ENCODE measurements around the gene GAP43. TPM values are rescaled to one million over a fixed set of nuclear protein-coding genes. Genes with fewer than 3 reads are reported as not detected.

Gene GAP43
- total and polyA plus RNA-seq, 3 donors from 2014 or later: 0.62 to 0.63 (median 0.62) TPM

DNA sequence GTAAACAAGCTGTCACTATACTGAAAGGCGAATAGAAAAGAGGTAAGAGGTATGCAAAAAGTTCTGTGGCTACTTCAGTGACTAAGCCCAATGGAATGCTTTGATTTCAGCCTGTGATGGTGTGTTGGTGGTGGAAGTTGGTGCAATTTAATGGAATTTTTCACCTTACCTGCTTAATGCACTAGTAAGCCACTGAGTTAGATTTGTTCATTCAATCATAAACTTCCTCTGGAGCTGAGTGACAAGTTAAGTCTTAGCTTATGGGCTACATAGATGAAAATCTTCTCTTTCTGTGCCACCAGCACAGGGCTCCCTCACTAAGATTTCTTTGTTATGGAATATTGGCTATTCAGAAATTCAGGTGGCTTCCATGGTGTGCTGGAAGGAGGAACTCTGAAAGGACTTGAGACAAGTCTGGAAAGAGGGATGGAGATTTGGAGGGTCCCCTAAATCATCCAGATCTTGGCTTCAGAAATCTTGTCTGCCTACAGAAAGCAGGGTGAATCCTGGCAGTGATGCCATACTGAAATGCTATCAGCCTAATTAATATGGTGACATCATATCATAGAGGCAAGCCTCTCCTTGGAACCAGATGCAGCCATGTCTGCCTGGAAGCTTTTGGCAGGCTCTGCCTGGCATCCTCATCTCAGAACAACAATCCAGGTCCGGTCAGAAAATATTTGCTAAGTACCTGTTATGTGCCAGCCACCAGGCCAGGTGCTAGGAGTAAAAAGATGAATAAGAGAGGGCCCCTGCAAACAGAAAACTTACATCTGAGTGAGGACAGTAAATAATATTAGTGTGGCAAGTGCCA is 8.1 kb upstream of the GAP43 start:
- TF ChIP-seq, protein P1, sequence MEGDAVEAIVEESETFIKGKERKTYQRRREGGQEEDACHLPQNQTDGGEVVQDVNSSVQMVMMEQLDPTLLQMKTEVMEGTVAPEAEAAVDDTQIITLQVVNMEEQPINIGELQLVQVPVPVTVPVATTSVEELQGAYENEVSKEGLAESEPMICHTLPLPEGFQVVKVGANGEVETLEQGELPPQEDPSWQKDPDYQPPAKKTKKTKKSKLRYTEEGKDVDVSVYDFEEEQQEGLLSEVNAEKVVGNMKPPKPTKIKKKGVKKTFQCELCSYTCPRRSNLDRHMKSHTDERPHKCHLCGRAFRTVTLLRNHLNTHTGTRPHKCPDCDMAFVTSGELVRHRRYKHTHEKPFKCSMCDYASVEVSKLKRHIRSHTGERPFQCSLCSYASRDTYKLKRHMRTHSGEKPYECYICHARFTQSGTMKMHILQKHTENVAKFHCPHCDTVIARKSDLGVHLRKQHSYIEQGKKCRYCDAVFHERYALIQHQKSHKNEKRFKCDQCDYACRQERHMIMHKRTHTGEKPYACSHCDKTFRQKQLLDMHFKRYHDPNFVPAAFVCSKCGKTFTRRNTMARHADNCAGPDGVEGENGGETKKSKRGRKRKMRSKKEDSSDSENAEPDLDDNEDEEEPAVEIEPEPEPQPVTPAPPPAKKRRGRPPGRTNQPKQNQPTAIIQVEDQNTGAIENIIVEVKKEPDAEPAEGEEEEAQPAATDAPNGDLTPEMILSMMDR (IDR thresholded peaks at IDR 0.05): no peak
- no peak for TF ChIP-seq POLR2A (IDR thresholded peaks at IDR 0.05)
- Histone ChIP-seq H3K9me3 (no peaks in the 10 kb centered on the region), H3K4me1 (no peaks in the 10 kb centered on the region), H3K4me3 (no peak overlapping the region), H3K27me3 (no peaks in the 10 kb centered on the region), H3K36me3 (ENCODE audit: low read depth, missing control alignments) (no peaks in the 10 kb centered on the region), H3K27ac (no peak overlapping the region)
- 85 to 95% methylated on average over 2 of the region's 2 CpGs for WGBS, 2 donors
- DNase-seq: no peak
- intact Hi-C loops (cut with DNase I; ENCODE audit: low total_unique reads): no loop called here

DNA sequence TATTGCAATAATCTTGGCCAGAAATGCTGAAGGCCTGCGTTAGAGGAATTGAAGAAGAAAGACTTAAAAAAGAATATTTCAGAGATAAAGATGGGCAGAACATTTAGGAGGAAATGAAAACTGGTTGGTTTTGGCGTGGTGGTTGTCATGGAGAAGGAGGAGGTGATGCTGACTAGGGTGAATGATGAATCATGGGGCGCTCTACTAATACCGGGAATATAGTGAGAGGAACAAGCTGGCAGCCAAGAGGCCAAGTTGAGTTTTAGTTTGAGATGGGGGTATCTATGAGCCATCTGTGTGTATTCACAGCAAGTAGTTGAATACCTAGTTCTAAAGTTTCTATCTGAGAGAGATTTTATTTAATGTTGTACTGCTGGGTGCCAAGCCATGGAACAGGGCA is 6.8 kb upstream of the GAP43 start:
- Histone ChIP-seq H3K36me3 (ENCODE audit: low read depth, missing control alignments) (no peaks in the 10 kb centered on the region), H3K27ac (no peak overlapping the region), H3K27me3 (no peaks in the 10 kb centered on the region), H3K4me3 (no peak overlapping the region), H3K4me1 (no peaks in the 10 kb centered on the region), H3K9me3 (no peaks in the 10 kb centered on the region)
- no peak for DNase-seq
- no peak for TF ChIP-seq POLR2A (IDR thresholded peaks at IDR 0.05)
- TF ChIP-seq, protein P1 (IDR thresholded peaks at IDR 0.05): no peak
- intact Hi-C loops (cut with DNase I; ENCODE audit: low total_unique reads): no loop called here
- 76 to 87% methylated on average over 4 of the region's 4 CpGs for whole genome bisulfite sequencing, 2 donors

DNA sequence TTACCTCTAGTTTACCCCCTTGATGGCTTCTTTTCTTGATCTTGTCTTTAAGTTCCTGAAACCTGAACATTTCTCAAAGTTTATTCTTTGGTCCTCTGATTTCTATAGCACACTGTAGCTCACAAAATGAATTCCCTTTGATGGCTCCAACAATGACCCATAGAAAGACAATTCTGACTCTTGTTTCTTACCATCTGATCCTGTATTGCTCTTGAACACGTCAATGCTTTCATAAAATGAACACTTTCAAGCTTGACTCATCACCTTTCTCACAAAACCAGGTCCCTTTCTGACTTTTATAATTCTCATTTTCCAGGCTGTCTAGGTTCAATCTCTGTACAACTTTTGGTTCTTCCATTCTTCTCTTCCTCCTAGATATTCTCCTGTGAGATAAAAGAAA is 5.7 kb upstream of the GAP43 start:
- no peak for DNase-seq
- TF ChIP-seq POLR2A (IDR thresholded peaks at IDR 0.05): no peak
- TF ChIP-seq, protein P1 (IDR thresholded peaks at IDR 0.05): no peak
- no peaks in the 10 kb centered on the region for H3K4me1 ChIP-seq
- intact Hi-C loops (cut with DNase I; ENCODE audit: low total_unique reads): no loop called here
- H3K27ac ChIP-seq: no peak overlapping the region
- no peaks in the 10 kb centered on the region for H3K9me3 ChIP-seq
- 95% methylated on average over 1 of the region's 1 CpG for WGBS, 2 donors
- no peaks in the 10 kb centered on the region for H3K27me3 ChIP-seq
- H3K4me3 ChIP-seq: no peak overlapping the region
- H3K36me3 ChIP-seq (ENCODE audit: low read depth, missing control alignments): no peaks in the 10 kb centered on the region

DNA sequence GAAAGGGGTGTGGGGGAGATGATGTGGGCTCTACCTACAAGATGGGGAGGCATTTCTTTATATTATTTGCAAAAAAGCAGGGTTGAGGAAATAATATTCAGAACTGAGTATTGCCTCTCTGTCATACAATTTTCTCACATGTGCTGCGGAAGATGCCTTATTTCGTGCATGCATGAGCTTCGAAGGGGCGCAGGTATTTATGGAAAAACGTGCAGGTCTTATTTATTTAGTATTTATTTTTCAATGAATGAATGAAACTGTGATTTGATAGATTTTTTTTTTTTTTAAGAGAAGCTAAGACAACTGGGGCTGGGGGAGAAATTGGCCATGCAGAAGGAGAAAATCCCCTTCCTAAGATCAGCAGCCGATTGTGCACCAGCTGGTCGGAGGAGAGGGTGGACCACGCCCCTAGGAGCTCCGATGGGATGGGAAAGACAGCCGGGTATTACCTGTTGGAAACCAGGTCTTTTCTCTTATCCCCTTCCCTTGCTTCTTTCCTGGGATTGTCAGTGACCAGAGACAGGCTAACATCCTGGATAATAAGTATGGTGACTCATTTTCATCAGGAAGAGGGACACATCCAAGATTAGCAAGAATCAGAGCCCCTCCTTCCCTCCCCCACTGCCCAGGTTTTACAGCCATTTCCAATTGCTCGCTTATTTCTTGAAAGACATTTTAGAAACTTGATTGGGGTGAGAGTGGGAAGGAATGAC is 875 bp downstream of the GAP43 start:
- no peak overlapping the region for H3K27ac ChIP-seq
- intact Hi-C loops (cut with DNase I; ENCODE audit: low total_unique reads): no loop called here
- DNase-seq: no peak
- H3K4me1 ChIP-seq: no peaks in the 10 kb centered on the region
- no peaks in the 10 kb centered on the region for H3K27me3 ChIP-seq
- TF ChIP-seq, protein P1 (IDR thresholded peaks at IDR 0.05): no peak
- TF ChIP-seq POLR2A (IDR thresholded peaks at IDR 0.05): no peak
- no peaks in the 10 kb centered on the region for H3K36me3 ChIP-seq (ENCODE audit: low read depth, missing control alignments)
- H3K9me3 ChIP-seq: no peaks in the 10 kb centered on the region
- H3K4me3 ChIP-seq: no peak overlapping the region
- 12 to 18% methylated on average over 11 of the region's 11 CpGs for WGBS, 2 donors
